HG02759 (cell line): ENCODE measurements around the gene KCNIP3.
A peak's percentile ranks its signal among the peaks of the same experiment; 100 is the strongest.
"Not testable (repeated sequence)": the region's sequence is repeated elsewhere in the genome, so short reads cannot be mapped to it uniquely, and the experiment has no call there.

Experiments used
- ATAC-seq: cut with Tn5 transposase; IDR thresholded peaks from one replicate; pipeline ENCODE4 v1.9.1; 2021; ENCODE audit warnings: mild to moderate bottlenecking, moderate library complexity; ENCODE audit not compliant: unreplicated experiment

Gene KCNIP3

DNA sequence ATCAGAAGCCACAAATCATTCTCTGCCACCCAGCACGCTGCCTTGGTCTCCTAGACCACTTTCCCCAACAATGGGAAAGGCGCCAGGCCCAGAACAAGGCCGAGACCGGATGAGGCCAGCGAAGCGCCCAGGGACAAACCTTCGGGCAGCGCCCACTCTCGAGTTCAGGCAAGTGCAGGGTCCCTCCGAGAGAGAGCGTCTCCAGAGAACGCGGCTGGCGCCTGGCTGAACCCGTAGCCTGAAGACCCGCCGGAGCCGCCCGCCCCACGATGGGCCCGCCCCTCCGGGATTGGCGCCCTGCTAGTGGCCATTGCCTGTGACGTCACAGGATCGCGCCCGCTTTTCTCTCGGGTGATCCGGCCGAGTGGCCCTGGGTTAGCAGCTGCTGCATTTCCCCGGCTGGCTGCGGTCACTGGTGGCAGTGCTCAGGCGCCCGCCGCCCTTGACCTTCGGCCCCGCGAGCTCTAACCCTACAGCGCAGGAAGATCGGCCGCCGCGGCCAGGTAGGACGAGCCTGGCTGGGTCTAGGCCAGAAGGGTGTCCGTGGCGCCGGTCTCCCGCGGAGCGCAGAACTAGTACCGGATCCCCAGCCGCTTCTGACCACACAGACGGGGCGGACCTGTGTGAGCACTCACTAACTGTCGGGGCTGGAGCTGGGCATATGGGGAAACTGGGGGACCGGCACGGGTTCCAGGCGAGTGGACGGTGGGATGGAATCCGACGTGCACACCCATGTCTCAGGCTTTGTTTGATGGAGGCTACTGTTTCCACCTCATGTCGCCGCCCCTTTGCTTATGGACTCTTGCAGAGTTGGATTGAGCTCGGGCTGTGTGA, 105.4 kb downstream of the KCNIP3 start, which contains the start of gene FAHD2A:
Gene FAHD2A (plus strand): TSS at position 339 of the 834 bp plus-strand sequence. CDS start 2,851 bp downstream, outside the sequence.
- ATAC-seq = peak; percentile 98

DNA sequence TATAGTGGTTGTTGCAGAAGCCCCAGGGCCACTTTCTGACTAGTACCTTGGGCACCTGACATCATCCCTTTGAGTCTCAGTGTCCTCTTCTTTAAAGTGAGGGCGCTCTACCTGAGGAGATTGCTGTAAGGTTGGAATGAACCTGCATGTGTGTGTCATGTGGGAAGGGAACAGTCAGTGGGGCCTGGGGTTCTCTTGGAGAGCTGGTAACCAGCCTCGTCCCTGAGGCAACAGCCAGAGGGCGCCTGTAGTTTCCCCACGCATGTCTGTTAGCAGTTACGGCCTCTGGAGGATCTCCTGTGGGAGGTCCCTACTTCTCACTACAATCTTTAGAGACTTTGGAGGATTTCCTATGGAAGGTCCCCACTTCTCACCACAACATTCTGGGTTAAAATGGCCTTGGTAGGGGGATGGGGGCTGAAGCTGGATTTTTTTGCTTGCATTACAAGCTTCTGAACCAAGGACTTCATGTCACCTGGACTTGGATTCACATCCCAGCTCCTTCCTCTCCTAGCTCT, 106.1 kb downstream of the KCNIP3 start:
- ATAC-seq = peak; percentile 25

DNA sequence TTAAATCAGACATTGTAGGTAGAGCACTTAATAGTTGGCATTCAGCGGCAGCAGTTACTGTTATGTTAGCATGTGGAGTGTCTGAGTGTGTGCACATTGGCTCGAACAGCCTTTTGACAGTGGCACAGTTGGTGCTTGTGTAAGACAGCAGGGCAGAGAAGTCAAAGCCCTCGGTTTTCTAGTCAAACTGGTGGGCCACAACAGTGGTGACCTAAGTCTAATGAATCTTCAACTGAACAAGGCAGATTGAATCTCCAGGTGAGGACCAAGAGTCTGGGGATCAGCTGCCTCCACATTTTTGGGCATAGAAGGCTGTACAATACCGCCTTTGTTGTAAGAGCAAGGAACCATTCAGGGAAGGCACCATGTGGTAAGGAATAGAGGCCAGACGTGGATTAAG, 106.7 kb downstream of the KCNIP3 start:
- not testable (repeated sequence) for ATAC-seq

DNA sequence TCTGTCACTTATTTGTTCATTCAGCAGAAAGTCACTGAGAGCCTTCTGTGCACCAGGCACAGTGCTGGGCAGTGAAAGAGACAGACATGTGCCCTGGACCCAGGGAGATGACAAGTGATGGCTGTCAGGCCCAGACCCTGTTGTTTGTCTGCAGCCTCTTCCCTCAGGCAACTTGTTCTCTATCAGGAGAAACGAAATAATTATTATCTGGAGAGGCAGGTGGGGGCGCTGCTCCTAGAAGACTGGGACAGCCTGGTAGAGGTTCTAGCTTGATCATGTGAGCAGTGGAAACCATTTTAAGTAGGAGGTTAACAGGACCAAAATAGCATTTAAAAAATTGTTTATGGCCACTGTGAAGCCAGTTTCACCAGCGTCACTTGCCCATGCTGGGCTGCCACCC, 107.5 kb downstream of the KCNIP3 start:
- ATAC-seq = not testable (repeated sequence)

DNA sequence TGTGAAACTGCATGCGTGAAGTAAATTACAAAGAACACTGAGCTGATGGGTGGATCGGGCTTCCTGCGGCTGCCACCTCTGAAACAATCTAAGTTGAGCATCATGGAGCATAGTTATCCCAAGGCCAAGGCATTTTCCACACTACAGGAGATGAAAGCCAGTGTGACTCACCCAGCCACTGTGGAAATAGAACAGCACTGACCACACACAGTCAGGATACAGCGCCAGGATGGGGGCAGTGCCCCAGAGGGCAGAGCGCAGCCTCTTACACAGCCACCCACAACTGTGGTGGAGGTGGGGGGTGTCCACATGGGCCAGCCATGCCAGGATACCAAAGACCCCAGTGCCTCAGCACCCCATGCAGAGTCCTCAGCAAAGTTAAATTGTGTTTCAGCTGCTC, 114.1 kb downstream of the KCNIP3 start:
- not testable (repeated sequence) for ATAC-seq

DNA sequence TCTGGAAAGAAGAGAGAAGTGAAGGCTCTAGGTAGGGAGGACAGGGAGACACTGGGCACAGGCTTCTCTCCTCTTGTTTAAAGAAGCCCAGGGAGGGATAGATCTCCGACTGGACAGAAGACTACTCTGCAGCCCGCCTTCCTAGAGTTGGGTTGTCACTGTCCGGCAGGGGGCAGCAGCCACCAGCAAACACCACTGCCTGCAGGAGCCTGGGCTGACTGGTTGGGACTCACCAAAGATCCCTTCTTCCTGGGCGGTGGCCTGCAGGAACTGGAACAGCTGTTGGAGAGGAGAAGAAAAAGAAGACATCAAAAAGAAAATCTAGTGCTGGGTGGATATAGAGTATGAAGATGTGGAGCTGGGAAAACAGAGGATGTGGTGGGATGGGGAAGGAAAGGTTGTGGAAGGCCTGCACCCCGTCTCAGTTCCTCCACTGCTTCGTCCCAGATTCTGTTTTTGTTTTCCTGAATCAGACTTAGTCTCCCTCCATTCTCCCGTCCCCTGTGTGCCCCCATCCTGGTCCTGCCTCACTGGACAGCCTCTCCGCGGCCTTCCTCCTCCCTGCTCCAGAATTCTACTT, 117.0 kb downstream of the KCNIP3 start:
- ATAC-seq = peak; percentile 86

DNA sequence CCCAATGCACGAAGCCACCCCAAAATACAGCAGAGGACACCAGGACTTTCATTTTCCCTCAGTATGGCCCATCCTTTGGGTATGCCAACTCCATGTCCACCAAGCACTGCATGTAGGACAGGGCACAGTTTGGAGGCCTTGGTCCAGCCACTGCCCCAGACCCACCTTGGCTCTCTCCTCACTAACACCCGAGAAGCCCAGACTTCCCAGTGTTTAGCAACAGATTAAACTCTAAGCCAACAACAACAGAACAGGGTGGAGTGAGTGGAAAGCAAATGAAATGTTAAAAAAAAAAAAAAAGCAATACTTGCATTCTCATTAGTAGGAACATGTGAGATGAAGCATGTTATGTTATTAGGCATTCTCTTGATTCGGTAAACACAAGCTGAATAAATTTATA, 118.0 kb downstream of the KCNIP3 start:
- not testable (repeated sequence) for ATAC-seq

DNA sequence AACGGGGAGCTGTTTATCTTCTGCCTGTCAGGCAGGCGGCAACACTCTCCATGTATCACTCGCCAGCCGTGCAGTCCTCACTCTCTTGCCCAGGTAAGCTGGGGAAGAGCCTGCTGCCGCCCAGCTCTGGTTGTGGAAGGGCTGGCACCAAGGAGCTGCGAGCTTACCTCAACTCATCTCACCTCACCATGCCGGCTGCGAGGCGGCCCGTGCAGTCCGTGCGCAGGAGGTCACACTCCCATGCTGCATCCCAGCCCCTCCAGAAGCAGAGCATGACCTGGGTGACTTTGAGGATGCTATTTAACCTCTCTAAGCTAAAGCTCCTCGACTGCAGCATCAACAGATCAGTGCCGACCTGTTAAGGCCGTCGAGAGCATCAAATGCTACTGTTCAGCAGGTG, 118.4 kb downstream of the KCNIP3 start:
- ATAC-seq = not testable (repeated sequence)

DNA sequence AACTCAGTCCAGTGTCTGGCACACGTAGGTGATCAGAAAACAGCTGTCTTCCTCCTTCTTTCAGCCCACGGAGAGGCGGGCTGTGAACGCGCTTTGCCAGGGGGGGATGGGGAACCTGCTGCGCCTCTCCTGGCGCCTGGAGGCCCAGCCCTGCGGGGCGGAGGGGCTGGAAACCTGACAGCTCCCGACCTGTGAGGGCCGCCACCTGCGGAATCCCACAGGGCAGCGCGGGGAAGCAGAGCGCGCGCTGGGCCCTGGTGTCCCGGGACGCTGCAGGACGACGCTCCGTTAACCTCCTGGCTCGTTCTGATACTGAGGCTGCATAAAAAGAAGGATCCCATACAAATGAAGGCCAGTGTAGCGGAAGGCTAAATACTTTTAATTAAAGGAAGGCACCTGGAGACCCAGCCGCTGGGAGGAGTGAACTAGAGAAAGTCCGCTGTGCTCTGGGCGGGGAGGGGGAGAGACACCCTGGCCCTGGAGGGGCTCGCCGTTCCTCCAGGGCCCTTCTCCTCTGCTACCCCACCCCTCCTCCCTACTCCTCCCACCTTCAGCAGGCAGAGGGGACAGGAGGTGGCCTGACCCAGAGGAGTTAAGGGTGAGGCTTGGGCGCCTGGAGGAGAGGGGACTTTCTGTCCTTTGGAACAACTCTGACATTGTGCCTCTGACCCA, 130.2 kb downstream of the KCNIP3 start:
- ATAC-seq = not testable (repeated sequence)

DNA sequence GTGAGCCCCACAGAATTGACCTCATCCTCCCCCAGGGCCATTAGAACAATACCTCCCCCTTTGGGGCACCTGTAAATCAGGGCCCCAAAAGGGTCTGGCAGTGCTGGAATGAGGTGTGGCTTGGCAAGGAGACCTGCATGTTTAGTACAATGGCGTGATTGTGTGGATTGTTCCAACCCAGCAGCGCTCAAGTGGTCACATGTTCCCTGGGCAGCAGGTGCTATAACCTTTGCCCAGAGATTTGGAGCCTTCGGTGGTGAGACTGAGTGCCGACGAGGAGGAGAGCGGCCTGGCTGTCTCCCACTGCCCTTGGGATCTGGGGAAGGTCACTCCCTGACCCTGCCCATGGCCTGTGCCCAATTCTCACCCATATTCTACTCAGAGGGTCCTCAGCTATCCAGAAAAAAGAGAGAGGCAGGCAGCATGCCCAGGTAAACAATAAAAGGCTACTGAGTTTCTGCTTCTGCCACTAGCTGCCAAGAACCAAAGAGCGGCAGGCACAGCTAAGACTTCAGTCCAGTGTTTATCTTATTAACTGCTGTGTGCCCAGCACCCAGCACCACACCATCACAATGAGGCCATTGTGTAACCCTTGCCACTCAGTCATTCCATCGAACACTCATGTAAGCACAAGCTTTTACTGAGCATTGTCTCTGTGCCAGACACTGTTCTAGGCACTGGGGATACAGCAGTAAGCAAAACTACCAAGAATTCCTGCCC, 132.8 kb downstream of the KCNIP3 start:
- ATAC-seq = not testable (repeated sequence)

DNA sequence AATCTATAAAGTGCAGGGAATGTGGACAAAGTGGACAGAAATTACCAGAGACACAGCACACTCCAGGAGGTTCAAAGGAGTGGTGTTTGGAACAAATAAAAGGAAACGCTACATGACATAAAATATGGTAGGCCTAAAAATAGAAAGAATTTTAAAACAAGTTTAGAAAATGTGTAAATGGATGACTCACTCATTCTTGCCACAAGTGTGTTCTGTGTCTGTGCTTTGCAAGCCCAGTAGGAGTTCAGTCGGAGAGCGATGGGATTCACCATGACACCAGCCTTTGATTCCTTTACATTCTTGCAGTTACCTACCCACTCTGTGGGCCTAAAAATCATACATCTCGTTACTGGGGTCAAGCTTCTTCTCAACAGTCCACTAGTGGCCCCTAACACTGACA, 136.2 kb downstream of the KCNIP3 start:
- ATAC-seq = not testable (repeated sequence)

DNA sequence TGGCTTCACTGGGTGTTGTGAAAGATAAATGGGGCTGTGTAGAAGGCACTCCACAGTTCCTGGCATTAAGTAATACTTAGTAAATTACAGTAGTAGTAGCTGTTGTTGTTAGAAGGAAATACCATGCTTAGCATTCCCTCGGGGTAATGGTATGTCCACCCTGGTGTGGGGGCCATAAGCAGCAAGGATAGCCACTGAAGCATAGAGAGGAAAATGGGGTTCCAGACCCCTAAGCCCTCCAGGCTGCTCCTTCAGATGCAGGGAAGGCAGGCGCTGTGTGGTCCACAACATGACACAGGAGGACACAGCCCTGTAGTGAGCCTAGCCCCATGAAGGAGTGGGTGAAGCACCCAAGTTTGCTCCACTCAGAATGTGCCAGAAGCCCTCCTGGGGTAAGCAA, 136.8 kb downstream of the KCNIP3 start:
- not testable (repeated sequence) for ATAC-seq

DNA sequence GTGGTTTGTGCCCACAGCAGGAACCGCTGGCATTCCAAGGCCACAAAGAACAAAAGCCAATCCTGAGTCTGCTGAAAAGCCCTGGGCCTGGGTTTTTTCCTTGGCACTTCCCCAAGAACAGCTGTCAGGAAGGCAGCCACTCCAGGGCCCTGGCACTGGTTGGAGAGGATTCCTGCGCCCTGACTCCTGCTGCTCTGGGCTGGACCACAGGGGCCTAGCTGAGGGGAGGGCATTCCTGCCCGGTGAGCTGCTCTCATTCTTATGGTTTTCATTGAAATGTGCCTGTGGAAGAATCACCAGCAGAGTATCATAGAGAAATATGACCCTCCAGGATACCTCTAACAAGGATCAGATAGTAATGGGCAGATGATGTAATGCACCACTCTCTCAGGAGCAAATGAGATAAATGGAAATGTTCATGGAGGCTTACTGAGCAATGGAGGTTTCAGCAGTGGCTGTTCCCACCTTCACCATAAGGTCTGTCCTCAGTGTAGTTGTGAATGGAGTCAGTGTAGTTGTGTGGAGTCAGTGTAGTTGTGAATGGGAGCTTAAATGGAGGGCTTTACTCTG, 137.4 kb downstream of the KCNIP3 start:
- ATAC-seq = not testable (repeated sequence)

DNA sequence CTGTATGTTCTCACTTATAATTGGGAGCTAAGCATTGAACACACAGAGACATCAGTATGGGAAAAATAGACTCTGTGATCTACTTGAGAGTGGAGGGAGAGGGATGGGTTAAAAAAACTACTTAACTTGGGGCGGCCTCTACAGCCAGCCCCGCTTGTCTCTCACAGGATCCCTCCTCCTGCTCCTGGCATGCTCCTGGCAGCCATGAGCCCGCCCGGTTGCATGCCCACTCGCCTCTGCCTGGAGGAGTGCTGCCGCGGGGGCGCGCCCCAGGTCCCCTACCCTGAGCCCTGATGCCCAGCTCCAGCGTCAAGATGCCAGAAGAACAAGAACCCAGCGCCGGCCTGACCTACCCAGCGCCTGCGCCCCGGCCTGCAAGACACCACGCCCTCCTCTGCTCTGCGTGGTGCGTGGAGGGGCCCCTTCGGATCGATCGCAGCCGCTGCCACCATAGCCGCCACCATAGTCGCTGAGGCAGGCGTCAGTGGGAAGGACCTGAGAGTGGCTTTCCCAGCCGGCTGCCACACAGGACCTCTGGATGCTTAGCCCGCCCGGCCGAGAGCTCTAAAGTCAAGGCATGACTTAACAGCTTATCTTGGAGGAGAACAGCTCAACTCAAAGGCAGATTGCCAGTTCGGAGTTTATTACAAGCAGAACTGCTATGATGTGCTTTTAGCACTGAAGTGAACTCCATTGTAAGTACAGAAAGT, 138.2 kb downstream of the KCNIP3 start:
- ATAC-seq = not testable (repeated sequence)
